Activated T-helper 1 cell treated with anti-CD3 and anti-CD28 coated beads, Interleukin-12 subunit alpha, Interleukin-12 subunit beta, Interleukin-2, Interleukin-4 antibody, amounts not matched to agents 30 ng/mL and 10 ng/mL and 1 ng/mL, durations not matched to agents 14 hours and 24 hours and 36 hours (primary cell): ENCODE data around the gene KRTAP20-2. TPM values are rescaled to one million over a fixed set of nuclear protein-coding genes. Genes with fewer than 3 reads are reported as not detected.

ENCODE experiments used
- DNase-seq: peaks from one replicate; pipeline ENCODE4 v3.0.0; 2021; ENCODE audit warnings: low spot score
- H3K27ac Mint-ChIP-seq: one replicate; pipeline ENCODE4 v1.8.0; 2021; ENCODE audit warnings: mild to moderate bottlenecking, mixed read lengths
- H3K27me3 Mint-ChIP-seq: one replicate; pipeline ENCODE4 v1.8.0; 2022; ENCODE audit warnings: mild to moderate bottlenecking, moderate library complexity, mixed read lengths; ENCODE audit not compliant: insufficient read depth
- H3K36me3 Mint-ChIP-seq: one replicate; pipeline ENCODE4 v1.8.0; 2021; ENCODE audit warnings: low read depth, mixed read lengths
- H3K4me1 Mint-ChIP-seq: one replicate; pipeline ENCODE4 v1.8.0; 2021; ENCODE audit warnings: low read depth, mixed read lengths
- H3K4me3 Mint-ChIP-seq: one replicate; pipeline ENCODE4 v1.8.0; 2021; ENCODE audit warnings: mild to moderate bottlenecking, moderate library complexity, mixed read lengths
- H3K9me3 Mint-ChIP-seq: one replicate; pipeline ENCODE4 v1.8.0; 2021; ENCODE audit warnings: mixed read lengths
- intact Hi-C: fragments of 100-400 bp; cut with micrococcal nuclease; formaldehyde crosslinking; loops from one replicate; pipeline ENCODE4 v1.15.1; 2024
- total RNA-seq: library from RNA; stranded (reverse); gene quantifications from 2 replicates; pipeline ENCODE4 v1.2.3, GENCODE V29; 2022

KRTAP20-2 gene
- total RNA-seq = not detected in 2 replicates

GRCh38 chr21:30634906-30635305 is at the start of gene KRTAP20-2:
TSS of gene KRTAP20-2 (plus strand) at chr21:30635206. CDS start at chr21:30635264, 58 bp downstream.
- no peaks in the 10 kb centered on the region for H3K27me3 Mint-ChIP-seq
- DNase-seq = no peak
- H3K4me3 Mint-ChIP-seq = no peak within 1 kb of the TSS
- no peaks in the 10 kb centered on the region for H3K36me3 Mint-ChIP-seq
- no peaks in the 10 kb centered on the region for H3K9me3 Mint-ChIP-seq
- H3K27ac Mint-ChIP-seq = no peak within 1 kb of the TSS
- intact Hi-C loops = no loop called here
- no peaks in the 10 kb centered on the region for H3K4me1 Mint-ChIP-seq

- intact Hi-C loops = no loop called here
Measured at GRCh38 chr21:30590297-30590696, 44.7 kb upstream of the KRTAP20-2 start, which contains the start of gene KRTAP22-2. TSS of gene KRTAP22-2 (minus strand) at chr21:30590397.

GRCh38 chr21:30592140-30592539 is 42.9 kb upstream of the KRTAP20-2 start, which contains the start of gene KRTAP6-3:
TSS of gene KRTAP6-3 (plus strand) at chr21:30592440. CDS start at chr21:30592446, 6 bp downstream.
- H3K4me3 Mint-ChIP-seq = no peak within 1 kb of the TSS
- no peaks in the 10 kb centered on the region for H3K27me3 Mint-ChIP-seq
- intact Hi-C loops = no loop called here
- H3K4me1 Mint-ChIP-seq = no peaks in the 10 kb centered on the region
- no peaks in the 10 kb centered on the region for H3K36me3 Mint-ChIP-seq
- no peak within 1 kb of the TSS for H3K27ac Mint-ChIP-seq
- DNase-seq = no peak
- no peaks in the 10 kb centered on the region for H3K9me3 Mint-ChIP-seq

More at GRCh38 chr21:30590297-30590696, 44.7 kb upstream of the KRTAP20-2 start, which contains the start of gene KRTAP22-2:
- Mint-ChIP-seq H3K9me3 (no peaks in the 10 kb centered on the region), H3K36me3 (no peaks in the 10 kb centered on the region), H3K4me1 (no peaks in the 10 kb centered on the region), H3K4me3 (no peak within 1 kb of the TSS), H3K27me3 (no peaks in the 10 kb centered on the region), H3K27ac (no peak within 1 kb of the TSS)
- no peak for DNase-seq

- no peak within 1 kb of the TSS for H3K4me3 Mint-ChIP-seq
- no peak within 1 kb of the TSS for H3K27ac Mint-ChIP-seq
- no peaks in the 10 kb centered on the region for H3K36me3 Mint-ChIP-seq
- no peaks in the 10 kb centered on the region for H3K4me1 Mint-ChIP-seq
- intact Hi-C loops = no loop called here
- H3K9me3 Mint-ChIP-seq = peaks cover 5% of the 10 kb centered on the region
- DNase-seq = no peak
- H3K27me3 Mint-ChIP-seq = no peaks in the 10 kb centered on the region
Measured at GRCh38 chr21:30598802-30599201, 36.2 kb upstream of the KRTAP20-2 start, which contains the start of gene KRTAP6-2. TSS of gene KRTAP6-2 (minus strand) at chr21:30598902. CDS start at chr21:30598874, 28 bp downstream.

GRCh38 chr21:30600787-30601186 is 34.2 kb upstream of the KRTAP20-2 start, which contains the start of gene KRTAP22-1:
TSS of gene KRTAP22-1 (plus strand) at chr21:30601087.
- intact Hi-C loops = no loop called here
- H3K27ac Mint-ChIP-seq = no peak within 1 kb of the TSS
- no peaks in the 10 kb centered on the region for H3K4me1 Mint-ChIP-seq
- H3K4me3 Mint-ChIP-seq = no peak within 1 kb of the TSS
- no peaks in the 10 kb centered on the region for H3K36me3 Mint-ChIP-seq
- H3K9me3 Mint-ChIP-seq = peaks cover 5% of the 10 kb centered on the region
- H3K27me3 Mint-ChIP-seq = no peaks in the 10 kb centered on the region
- no peak for DNase-seq

- no peaks in the 10 kb centered on the region for H3K27me3 Mint-ChIP-seq
- peaks cover 8% of the 10 kb centered on the region for H3K9me3 Mint-ChIP-seq
- no peaks in the 10 kb centered on the region for H3K4me1 Mint-ChIP-seq
- no peak overlapping the region for H3K27ac Mint-ChIP-seq
- DNase-seq = no peak
- no peaks in the 10 kb centered on the region for H3K36me3 Mint-ChIP-seq
- no peak overlapping the region for H3K4me3 Mint-ChIP-seq
- intact Hi-C loops = no loop called here
Measured at GRCh38 chr21:30605968-30606367, 29.0 kb upstream of the KRTAP20-2 start.

GRCh38 chr21:30612132-30612531 is 22.9 kb upstream of the KRTAP20-2 start:
- Mint-ChIP-seq H3K27me3 (no peaks in the 10 kb centered on the region), H3K9me3 (peaks cover 3% of the 10 kb centered on the region), H3K27ac (no peak overlapping the region), H3K4me3 (no peak overlapping the region), H3K4me1 (no peaks in the 10 kb centered on the region), H3K36me3 (no peaks in the 10 kb centered on the region)
- intact Hi-C loops = no loop called here
- no peak for DNase-seq

GRCh38 chr21:30613836-30614235 is 21.2 kb upstream of the KRTAP20-2 start, which contains the start of gene KRTAP6-1:
TSS of gene KRTAP6-1 (minus strand) at chr21:30613930. CDS start at chr21:30613904, 26 bp downstream.
- intact Hi-C loops = no loop called here
- no peaks in the 10 kb centered on the region for H3K36me3 Mint-ChIP-seq
- H3K4me1 Mint-ChIP-seq = no peaks in the 10 kb centered on the region
- peaks cover under 1% of the 10 kb centered on the region for H3K9me3 Mint-ChIP-seq
- H3K4me3 Mint-ChIP-seq = no peak within 1 kb of the TSS
- DNase-seq = no peak
- H3K27me3 Mint-ChIP-seq = no peaks in the 10 kb centered on the region
- H3K27ac Mint-ChIP-seq = no peak within 1 kb of the TSS

- Mint-ChIP-seq H3K27me3 (no peaks in the 10 kb centered on the region), H3K36me3 (no peaks in the 10 kb centered on the region), H3K9me3 (no peaks in the 10 kb centered on the region), H3K4me1 (no peaks in the 10 kb centered on the region), H3K4me3 (no peak overlapping the region), H3K27ac (no peak overlapping the region)
- DNase-seq = no peak
- intact Hi-C loops = no loop called here
Measured at GRCh38 chr21:30615199-30615598, 19.8 kb upstream of the KRTAP20-2 start.

- H3K36me3 Mint-ChIP-seq = no peaks in the 10 kb centered on the region
- DNase-seq = no peak
- no peak within 1 kb of the TSS for H3K4me3 Mint-ChIP-seq
- H3K9me3 Mint-ChIP-seq = no peaks in the 10 kb centered on the region
- H3K27ac Mint-ChIP-seq = peak within 1 kb of the TSS; percentile 29
- H3K4me1 Mint-ChIP-seq = no peaks in the 10 kb centered on the region
- intact Hi-C loops = no loop called here
- H3K27me3 Mint-ChIP-seq = no peaks in the 10 kb centered on the region
Measured at GRCh38 chr21:30616125-30616524, 18.9 kb upstream of the KRTAP20-2 start, which contains the start of gene KRTAP20-1. TSS of gene KRTAP20-1 (plus strand) at chr21:30616425. CDS start at chr21:30616455, 30 bp downstream.

GRCh38 chr21:30620080-30620479 is 14.9 kb upstream of the KRTAP20-2 start:
- Mint-ChIP-seq H3K4me3 (no peak overlapping the region), H3K36me3 (no peaks in the 10 kb centered on the region), H3K27ac (no peak overlapping the region), H3K9me3 (no peaks in the 10 kb centered on the region), H3K4me1 (no peaks in the 10 kb centered on the region), H3K27me3 (no peaks in the 10 kb centered on the region)
- DNase-seq = no peak
- intact Hi-C loops = no loop called here

GRCh38 chr21:30620522-30620921 is 14.5 kb upstream of the KRTAP20-2 start, which contains the start of gene KRTAP20-4:
TSS of gene KRTAP20-4 (plus strand) at chr21:30620627.
- no peaks in the 10 kb centered on the region for H3K36me3 Mint-ChIP-seq
- H3K27me3 Mint-ChIP-seq = no peaks in the 10 kb centered on the region
- H3K27ac Mint-ChIP-seq = no peak within 1 kb of the TSS
- no peak within 1 kb of the TSS for H3K4me3 Mint-ChIP-seq
- intact Hi-C loops = no loop called here
- H3K4me1 Mint-ChIP-seq = no peaks in the 10 kb centered on the region
- DNase-seq = no peak
- no peaks in the 10 kb centered on the region for H3K9me3 Mint-ChIP-seq

- Mint-ChIP-seq H3K36me3 (no peaks in the 10 kb centered on the region), H3K9me3 (peaks cover 5% of the 10 kb centered on the region), H3K27ac (no peak overlapping the region), H3K4me3 (no peak overlapping the region), H3K27me3 (no peaks in the 10 kb centered on the region), H3K4me1 (no peaks in the 10 kb centered on the region)
- DNase-seq = no peak
- intact Hi-C loops = no loop called here
Measured at GRCh38 chr21:30623362-30623761, 11.6 kb upstream of the KRTAP20-2 start.
